Activated naive CD4-positive, alpha-beta T cell treated with anti-CD3 and anti-CD28 coated beads, Interleukin-2, amount 50 U/mL, for 72 hours (primary cell): ENCODE results near the gene SLC2A3. TPM values are rescaled to one million over a fixed set of nuclear protein-coding genes. Genes with fewer than 3 reads are reported as not detected.
"Not testable (repeated sequence)": the region's sequence is repeated elsewhere in the genome, so short reads cannot be mapped to it uniquely, and the experiment has no call there.

Experiments used
- ATAC-seq, 2 donors: fragments of 150-1000 bp; cut with Tn5 transposase; 2 replicates each; pipeline ENCODE4 v1.10.0; 2021; ENCODE audit warnings: mild to moderate bottlenecking in 2 of 2, moderate library complexity in 2 of 2
- DNase-seq, 2 donors: peaks; one replicate each; pipeline ENCODE4 v3.0.0; 2021 to 2022; ENCODE audit warnings: low spot score in 2 of 2
- H3K27ac Mint-ChIP-seq, 2 donors: one replicate each; pipeline ENCODE4 v1.8.0; 2022; ENCODE audit warnings: mild to moderate bottlenecking in 2 of 2, mixed read lengths in 2 of 2
- H3K36me3 Mint-ChIP-seq, 2 donors: one replicate each; pipeline ENCODE4 v1.8.0; 2022; ENCODE audit warnings: mixed read lengths in 2 of 2
- H3K9me3 Mint-ChIP-seq, 2 donors: one replicate each; pipeline ENCODE4 v1.8.0; 2022; ENCODE audit warnings: mixed read lengths in 2 of 2
- total RNA-seq, 2 donors: library from RNA; stranded (reverse); gene quantifications; one replicate each; pipeline ENCODE4 v1.2.3, GENCODE V29; 2022

The SLC2A3 gene
- total RNA-seq, 2 donors from 2014 or later, result 207 to 521 TPM

DNA sequence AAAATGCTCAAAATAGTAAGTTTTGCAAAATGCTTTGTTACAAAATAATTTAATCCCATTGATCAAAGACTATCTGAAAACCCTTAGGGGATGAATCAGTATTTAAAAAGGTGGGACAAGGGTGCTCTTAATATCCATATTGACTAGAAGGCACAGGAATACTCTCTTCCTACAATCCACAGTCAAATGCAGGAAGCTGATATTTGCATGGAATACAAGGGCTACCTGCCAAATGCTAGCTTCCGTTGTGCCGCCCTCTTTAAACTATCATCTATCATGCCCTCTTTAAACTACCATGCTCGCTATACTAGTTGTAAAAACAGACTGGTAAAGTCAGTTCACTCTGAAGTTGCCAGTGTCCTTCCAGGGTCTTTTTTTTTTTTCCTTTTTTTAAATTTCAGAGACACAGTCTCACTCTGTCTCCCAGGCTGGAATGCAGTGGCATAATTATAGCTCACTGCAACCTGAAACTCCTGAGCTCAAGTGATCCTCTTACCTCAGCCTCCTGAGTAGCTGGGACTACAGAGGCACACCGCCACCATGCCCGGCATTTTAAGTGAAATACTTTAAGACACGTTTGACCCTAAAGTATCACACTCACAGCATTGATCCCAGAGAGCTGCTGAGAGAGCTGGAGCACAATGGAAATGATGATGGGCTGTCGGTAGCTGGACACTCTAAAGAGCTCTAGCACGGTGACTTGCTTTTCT lies 6.7 kb downstream of the SLC2A3 start:
- Mint-ChIP-seq H3K27ac (peak overlapping the region; percentile 78 to 86), H3K36me3 (peaks cover 43 to 57% of the 10 kb centered on the region in 2 donors), H3K9me3 (no peaks in the 10 kb centered on the region)
- DNase-seq, result no peak
- no peak for ATAC-seq

DNA sequence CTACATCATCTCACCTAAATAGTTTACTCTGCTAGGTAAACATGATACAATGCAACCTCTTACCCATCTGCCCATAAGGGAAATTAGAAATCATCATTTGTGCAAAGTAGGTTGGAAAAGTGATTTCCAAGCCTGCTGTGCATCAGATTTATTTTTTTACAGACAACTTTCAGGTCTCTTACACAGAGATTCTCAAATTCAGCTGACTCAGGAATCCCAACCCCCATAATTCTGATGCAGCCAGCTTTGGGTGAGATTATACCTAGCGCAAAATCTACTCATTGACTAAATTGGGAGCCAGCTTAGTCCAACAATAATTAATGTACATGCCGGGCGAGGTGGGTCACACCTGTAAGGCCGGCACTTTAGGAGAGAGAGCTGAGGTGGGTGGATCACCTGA lies 8.5 kb downstream of the SLC2A3 start:
- peak overlapping the region in 1 of 2 donors; percentile 82 for H3K27ac Mint-ChIP-seq
- no peaks in the 10 kb centered on the region for H3K9me3 Mint-ChIP-seq
- ATAC-seq (no peak), DNase-seq (no peak)
- peaks cover 47 to 61% of the 10 kb centered on the region in 2 donors for H3K36me3 Mint-ChIP-seq

DNA sequence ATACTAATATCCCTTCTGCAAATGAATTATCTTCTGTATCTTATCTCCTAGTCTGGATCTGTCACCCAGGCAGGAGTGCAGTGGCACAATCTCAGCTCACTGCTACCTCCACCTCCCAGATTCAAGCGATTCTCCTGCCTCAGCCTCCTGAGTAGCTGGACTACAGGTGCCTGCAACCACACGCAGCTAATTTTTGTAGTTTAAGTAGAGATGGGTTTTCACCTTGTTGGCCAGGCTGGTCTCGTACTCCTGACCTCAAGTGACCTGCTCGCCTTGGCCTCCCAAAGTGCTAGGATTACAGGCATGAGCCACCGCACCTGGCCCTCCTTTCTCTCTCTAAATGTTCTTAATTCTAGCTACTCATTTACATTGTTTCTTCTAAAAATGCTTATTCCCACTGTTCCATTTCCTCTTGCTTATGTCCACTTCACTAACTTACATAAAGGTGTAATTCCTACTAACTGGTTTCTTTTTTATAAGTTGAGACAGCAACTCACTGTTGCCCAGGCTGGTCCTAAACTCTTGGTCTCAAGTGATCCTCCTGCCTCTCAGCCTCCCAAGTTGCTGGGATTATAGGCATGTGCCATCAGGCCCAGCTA lies 9.8 kb downstream of the SLC2A3 start:
- H3K27ac Mint-ChIP-seq, result peak overlapping the region in 1 of 2 donors; percentile 49
- ATAC-seq, H3K9me3 Mint-ChIP-seq: not testable (repeated sequence)
- peaks cover 45 to 69% of the 10 kb centered on the region in 2 donors for H3K36me3 Mint-ChIP-seq
- peak in 1 of 2 donors; percentile 48 for DNase-seq

DNA sequence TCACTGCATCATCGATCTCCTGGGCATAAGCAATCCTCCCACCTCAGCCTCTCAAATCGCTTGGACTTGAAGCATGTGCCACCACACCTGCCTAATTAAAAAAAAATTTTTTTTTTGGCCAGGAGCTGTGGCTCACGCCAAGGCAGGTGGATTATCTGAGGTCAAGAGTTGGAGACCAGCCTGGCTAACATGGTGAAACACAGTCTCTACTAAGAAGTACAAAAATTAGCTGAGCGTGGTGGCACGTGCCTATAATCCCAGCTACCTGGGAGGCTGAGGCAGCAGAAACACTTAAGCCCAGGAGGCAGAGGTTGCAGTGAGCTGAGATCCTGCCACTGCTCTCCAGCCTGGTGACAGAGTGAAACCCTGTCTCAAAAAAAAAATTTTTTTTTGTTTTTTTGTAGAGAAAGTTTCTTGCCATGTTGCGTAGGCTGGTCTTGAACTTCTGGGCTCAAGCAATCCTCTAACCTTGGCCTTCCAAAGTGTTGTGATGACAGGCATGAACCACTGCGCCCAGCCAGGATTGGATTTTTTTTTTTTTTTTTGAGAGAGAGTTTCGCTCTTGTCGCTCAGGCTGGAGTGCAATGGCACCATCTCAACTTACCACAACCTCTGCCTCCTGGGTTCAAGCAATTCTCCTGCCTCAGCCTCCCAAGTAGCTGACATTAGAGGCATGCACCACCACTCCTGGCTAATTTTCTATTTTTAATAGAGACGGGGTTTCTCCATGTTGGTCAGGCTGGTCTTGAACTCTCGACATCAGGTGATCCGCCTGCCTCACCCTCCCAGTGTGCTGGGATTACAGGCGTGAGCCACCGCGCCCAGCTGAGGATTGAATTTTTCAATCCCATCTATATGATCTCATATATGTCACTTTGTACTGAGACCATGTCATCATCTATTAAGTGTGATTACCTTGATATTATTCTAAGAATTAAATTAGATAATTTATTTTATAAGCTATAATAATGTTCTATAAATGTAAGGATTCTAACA lies 12.4 kb downstream of the SLC2A3 start:
- Mint-ChIP-seq H3K9me3 (no peaks in the 10 kb centered on the region), H3K27ac (no peak overlapping the region), H3K36me3 (peaks cover 29 to 65% of the 10 kb centered on the region in 2 donors)
- ATAC-seq (no peak), DNase-seq (no peak)

DNA sequence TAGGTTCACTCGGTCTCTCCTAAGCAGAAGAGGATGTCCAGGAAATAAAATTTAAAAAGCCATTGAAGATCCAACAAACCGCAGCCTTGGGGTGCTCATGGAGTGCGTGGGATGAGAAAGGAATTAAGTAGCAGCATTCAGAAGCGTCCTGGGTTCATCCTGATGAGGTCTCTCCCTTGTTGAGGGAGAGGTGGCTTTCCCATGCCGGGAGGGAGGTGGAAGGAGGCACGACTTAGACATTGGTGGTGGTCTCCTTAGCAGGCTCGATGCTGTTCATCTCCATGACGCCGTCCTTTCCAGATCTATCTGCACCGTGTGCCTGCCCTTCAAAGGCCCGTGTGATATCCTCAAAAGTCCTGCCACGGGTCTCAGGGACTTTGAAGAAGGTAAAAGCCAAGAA lies 14.8 kb downstream of the SLC2A3 start:
- peak overlapping the region in 1 of 2 donors; percentile 77 for H3K27ac Mint-ChIP-seq
- not testable (repeated sequence) for H3K9me3 Mint-ChIP-seq, DNase-seq, ATAC-seq
- peaks cover 18 to 48% of the 10 kb centered on the region in 2 donors for H3K36me3 Mint-ChIP-seq

DNA sequence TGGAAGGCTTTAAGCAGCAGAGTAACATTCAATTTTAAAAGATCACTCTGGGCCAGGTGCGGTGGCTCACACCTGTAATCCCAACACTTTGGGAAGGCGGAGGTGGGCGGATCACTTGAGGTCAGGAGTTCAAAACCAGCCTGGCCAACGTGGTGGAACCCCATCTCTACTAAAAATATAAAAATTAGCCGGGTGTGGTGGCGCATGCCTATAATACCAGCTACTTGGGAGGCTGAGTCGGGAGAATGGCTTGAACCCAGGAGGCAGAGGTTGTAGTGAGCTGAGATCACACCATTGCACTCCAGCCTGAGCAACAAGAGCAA lies 17.8 kb downstream of the SLC2A3 start:
- peak overlapping the region in 1 of 2 donors; percentile 56 for H3K27ac Mint-ChIP-seq
- DNase-seq, ATAC-seq, H3K9me3 Mint-ChIP-seq: not testable (repeated sequence)
- H3K36me3 Mint-ChIP-seq, result peaks cover 6 to 36% of the 10 kb centered on the region in 2 donors

DNA sequence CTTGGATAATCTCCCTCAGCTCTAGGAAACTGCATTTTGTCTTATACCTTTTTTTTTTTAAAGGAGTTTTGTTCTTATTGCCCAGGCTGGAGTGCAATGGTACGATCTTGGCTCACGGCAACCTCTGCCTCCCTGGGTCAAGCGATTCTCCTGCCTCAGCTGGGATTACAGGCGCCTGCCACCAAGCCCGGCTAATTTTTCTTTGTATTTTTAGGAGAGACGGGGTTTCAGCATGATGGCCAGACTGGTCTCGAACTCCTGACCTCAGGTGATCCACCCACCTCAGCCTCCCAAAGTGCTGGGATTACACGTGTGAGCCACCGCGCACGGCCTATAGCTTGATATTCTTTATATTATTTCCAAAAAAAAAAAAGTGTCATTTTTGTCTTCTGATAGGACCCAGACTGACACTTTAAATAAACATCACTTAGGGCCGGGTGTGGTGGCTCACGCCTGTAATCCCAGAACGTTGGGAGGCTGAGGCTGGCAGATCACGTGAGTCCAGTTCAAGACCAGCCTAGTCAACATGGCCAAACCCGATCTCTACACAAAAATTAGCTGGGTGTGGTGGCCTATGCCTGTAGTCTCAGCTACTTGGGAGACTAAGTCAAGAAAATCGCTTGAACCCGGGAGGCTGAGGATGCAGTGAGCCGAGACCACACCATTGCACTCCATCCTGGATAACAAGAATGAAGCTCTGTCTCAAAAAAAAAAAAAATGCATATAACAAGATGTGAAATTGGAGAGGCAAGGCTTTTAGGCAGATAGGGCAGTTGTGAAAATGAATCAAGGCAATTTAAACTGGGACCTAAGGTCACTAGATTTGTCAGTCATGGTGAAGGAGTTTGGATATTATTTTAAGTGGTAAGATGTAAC lies 18.4 kb downstream of the SLC2A3 start:
- Mint-ChIP-seq H3K27ac (peak overlapping the region in 1 of 2 donors; percentile 57), H3K36me3 (peaks cover 4 to 32% of the 10 kb centered on the region in 2 donors), H3K9me3 (no peaks in the 10 kb centered on the region)
- ATAC-seq, result no peak
- no peak for DNase-seq

DNA sequence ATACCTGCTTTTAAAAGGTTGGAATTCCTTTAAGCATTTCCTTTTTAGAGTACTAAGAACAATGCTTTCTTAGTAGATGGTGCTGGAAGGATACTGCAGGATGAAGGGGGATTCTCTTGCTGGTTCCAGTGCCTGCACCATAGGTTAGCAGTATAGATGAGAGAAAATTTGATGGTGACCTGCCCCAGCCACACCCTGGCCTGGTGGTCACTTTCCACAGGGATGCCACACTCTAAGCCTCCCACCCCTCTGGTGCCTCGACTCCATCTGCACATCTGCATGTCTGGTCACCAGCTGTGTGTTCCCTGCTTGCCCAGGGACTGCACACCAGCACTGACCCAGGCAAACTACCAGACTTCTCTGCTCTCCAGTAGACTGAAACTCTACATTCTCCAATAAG lies 19.1 kb downstream of the SLC2A3 start:
- no peak for DNase-seq
- Mint-ChIP-seq H3K36me3 (peaks cover 0 to 25% of the 10 kb centered on the region in 2 donors), H3K9me3 (no peaks in the 10 kb centered on the region), H3K27ac (peak overlapping the region in 1 of 2 donors; percentile 57)
- ATAC-seq, result peak; percentile 13 to 22

DNA sequence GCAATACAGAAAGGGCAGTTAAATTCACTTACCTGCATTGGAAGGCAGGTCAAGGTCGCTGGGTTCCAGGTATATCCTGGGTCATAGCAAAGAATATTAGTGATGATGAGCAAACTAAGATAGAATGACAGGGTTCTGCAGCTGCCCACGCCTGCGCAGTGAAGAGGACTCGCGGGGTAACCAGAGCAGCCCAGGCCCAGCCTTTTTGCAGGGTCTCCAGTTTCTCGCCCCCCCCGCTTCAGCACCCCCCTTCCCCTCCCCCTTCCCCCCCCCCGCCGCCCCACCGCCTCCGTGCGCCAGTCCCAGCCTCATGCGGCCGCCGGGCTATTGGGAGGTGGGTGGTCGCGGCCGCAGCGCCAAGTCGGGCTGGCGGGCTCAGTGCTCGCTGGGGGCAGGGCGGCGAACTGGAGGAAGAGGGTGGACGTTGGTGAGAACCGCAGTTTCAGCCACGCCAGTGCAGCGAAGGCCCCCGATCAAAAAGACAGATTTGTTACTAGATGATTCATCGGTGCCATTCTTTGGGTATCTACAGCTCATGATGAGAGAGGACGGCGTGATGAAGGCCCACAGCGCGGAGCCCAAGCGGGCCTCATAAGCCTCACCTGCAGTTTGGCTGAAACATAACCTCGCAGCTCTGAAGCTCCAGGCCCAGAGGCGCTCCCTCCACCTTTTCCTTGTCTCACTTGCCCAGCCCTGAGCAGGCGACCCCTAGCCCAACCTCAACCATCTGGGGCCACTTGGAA lies 20.2 kb downstream of the SLC2A3 start:
- Mint-ChIP-seq H3K9me3 (no peaks in the 10 kb centered on the region), H3K27ac (no peak overlapping the region), H3K36me3 (peaks cover 0 to 14% of the 10 kb centered on the region in 2 donors)
- no peak for DNase-seq
- peak; percentile 61 to 75 for ATAC-seq

DNA sequence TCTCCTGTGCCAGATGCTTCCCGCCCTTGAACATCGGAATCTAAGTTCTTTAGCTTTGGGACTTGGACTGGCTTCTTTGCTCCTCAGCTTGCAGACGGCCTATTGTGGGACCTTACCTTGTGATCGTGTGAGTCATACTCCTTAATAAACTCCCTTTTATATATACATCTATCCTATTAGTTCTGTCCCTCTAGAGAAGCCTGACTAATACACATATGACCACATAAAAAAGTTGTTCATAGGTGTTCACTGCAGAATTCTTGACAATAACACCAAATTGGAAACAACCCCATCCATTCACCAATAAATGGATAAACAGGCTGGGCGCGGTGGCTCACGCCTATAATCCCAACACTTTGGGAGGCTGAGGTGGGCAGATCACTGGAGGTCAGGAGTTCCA lies 25.9 kb downstream of the SLC2A3 start:
- H3K9me3 Mint-ChIP-seq, ATAC-seq, DNase-seq, H3K36me3 Mint-ChIP-seq, H3K27ac Mint-ChIP-seq: not testable (repeated sequence)

DNA sequence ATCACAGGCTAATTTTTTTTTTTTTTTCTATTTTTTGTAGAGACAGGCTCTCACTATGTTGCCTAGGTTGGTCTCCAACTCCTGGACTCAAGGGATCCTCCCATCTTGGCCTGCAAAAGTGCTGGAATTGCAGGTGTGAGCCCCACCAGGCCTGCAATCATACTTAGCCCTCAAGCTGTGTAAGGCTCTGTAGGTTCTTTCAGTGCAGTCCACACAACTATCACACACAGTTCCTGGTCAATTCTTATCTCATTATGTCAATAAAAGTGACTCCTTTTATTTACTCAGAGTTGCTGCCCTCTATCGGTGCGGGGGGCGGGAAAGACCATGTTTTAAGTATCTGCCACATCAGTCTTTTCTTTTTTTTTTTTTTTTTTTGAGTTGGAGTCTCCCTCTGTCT lies 29.0 kb downstream of the SLC2A3 start:
- ATAC-seq (peak in 1 of 2 donors; percentile 17), DNase-seq (no peak)

DNA sequence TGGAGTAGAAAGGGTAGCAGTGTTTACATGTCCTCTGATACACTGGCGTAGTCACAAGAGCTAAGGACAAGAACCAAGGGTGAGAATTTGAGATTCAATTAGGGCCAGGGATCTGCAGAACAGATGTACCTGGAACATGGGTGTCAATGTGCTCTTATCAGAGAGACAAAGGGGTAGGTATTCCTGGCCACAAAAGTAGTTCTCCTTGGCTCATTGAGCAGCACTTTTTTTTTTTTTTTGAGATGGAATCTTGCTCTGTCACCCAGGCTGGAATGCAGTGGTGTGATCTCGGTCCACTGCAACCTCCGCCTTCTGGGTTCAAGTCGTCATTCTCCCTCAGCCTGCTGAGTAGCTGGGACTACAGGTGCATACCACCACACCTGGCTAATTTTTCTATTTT lies 29.7 kb downstream of the SLC2A3 start:
- DNase-seq, H3K36me3 Mint-ChIP-seq, H3K9me3 Mint-ChIP-seq, H3K27ac Mint-ChIP-seq, ATAC-seq: not testable (repeated sequence)

More for the DNA sequence above, 29.0 kb downstream of the SLC2A3 start:
- Mint-ChIP-seq H3K36me3 (no peaks in the 10 kb centered on the region), H3K9me3 (no peaks in the 10 kb centered on the region), H3K27ac (peak overlapping the region in 1 of 2 donors; percentile 11)

DNA sequence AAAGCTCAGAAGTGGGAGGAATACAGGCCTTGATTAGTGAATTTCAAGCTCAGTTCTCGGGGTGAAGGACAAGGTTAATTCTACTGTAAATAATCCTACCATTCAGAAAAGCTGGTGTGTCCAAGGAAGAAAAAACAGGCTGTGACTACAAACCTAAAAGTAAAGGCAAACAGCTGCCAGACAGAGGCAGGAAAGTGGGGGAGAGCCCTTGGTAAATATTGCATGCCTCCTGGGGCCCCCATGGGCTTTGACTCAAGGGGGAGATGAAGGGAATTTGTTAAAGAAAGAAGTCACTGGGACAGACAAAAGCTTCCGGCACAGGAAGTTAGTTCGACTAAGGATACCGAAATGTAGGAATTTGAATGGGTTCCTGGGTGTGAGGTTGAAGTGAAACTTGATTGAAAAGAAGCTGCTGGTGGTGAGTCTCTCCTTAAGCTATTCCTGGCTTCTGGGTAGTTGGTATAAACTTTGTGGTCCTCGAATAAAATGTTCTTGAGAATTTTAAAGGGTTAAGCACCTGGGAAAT lies 30.3 kb downstream of the SLC2A3 start:
- not testable (repeated sequence) for H3K9me3 Mint-ChIP-seq, DNase-seq, H3K36me3 Mint-ChIP-seq, ATAC-seq, H3K27ac Mint-ChIP-seq

DNA sequence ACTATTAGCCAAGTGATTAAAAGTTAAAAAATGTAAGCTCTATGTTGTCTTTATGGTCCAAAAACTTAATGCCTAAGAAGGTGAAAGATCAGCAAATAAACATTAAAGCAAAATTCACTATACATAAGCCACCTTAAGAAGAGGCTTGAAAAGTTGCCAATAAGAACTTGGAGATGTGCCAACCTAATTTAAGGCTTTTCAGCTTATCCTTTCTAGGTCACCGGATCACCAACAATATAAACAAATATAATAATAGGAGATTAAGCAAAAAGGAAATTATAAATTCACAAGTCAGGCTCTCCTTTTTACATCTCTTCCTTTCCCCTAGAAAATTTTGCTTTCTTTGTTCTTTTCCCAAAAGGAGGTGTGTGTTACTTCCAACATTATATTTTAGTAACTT lies 30.9 kb downstream of the SLC2A3 start:
- ATAC-seq, result no peak
- no peaks in the 10 kb centered on the region for H3K9me3 Mint-ChIP-seq
- no peaks in the 10 kb centered on the region for H3K36me3 Mint-ChIP-seq
- DNase-seq, result no peak
- H3K27ac Mint-ChIP-seq, result no peak overlapping the region

DNA sequence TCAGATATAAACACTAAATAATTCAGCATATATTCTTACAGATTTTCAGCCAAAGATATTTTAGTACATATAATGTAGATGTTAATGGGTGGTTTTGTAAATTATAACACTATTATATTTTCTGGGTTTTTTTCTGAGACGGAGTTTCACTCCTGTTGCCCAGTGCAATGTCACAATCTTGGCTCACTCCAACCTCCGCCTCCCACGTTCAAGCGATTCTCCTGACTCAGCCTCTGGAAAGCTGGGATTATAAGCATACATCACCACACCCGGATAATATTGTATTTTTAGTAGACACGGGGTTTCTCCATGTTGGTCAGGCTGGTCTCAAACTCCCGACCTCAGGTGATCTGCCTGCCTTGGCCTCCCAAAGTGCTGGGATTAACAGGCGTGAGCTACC lies 33.6 kb downstream of the SLC2A3 start:
- H3K9me3 Mint-ChIP-seq, H3K27ac Mint-ChIP-seq, H3K36me3 Mint-ChIP-seq, DNase-seq, ATAC-seq: not testable (repeated sequence)
